H9 (cell line): ENCODE measurements around the gene KLHL18. TPM values are rescaled to one million over a fixed set of nuclear protein-coding genes. Genes with fewer than 3 reads are reported as not detected.

Experiments
- DNase-seq: peaks from one replicate; pipeline ENCODE4 v3.0.0-alpha.2; 2017
- H2AFZ ChIP-seq: one replicate; pipeline ENCODE4 v1.6.1; 2013; ENCODE audit warnings: mild to moderate bottlenecking, low read length, control low read depth, moderate library complexity
- H2AK5ac ChIP-seq: 2 replicates; pipeline ENCODE4 v1.6.1; 2013; ENCODE audit warnings: low read length, control low read depth, mixed read lengths; ENCODE audit not compliant: insufficient read length
- H2BK120ac ChIP-seq: one replicate; pipeline ENCODE4 v1.6.1; 2013; ENCODE audit warnings: low read depth, mild to moderate bottlenecking, low read length, control low read depth, inconsistent platforms; ENCODE audit not compliant: poor library complexity, severe bottlenecking
- H2BK12ac ChIP-seq: 2 replicates; pipeline ENCODE4 v1.6.1; 2013; ENCODE audit warnings: low read length, control low read depth, mixed read lengths, low read depth; ENCODE audit not compliant: insufficient read length
- H2BK15ac ChIP-seq: 2 replicates; pipeline ENCODE4 v1.6.1; 2013; ENCODE audit warnings: low read depth, low read length, control low read depth
- H2BK20ac ChIP-seq: one replicate; pipeline ENCODE4 v1.6.1; 2013; ENCODE audit warnings: low read depth, mild to moderate bottlenecking, low read length, control low read depth, inconsistent platforms; ENCODE audit not compliant: poor library complexity, severe bottlenecking
- H2BK5ac ChIP-seq: 2 replicates; pipeline ENCODE4 v1.6.1; 2013; ENCODE audit warnings: low read length, control low read depth, mixed read lengths; ENCODE audit not compliant: insufficient read length
- H3K14ac ChIP-seq: 2 replicates; pipeline ENCODE4 v1.6.1; 2013; ENCODE audit warnings: low read length, control low read depth; ENCODE audit not compliant: insufficient read depth
- H3K18ac ChIP-seq: 2 replicates; pipeline ENCODE4 v1.6.1; 2013; ENCODE audit warnings: low read depth, mild to moderate bottlenecking, mixed read lengths, low read length, control low read depth; ENCODE audit not compliant: insufficient read length
- H3K23ac ChIP-seq: 2 replicates; pipeline ENCODE4 v1.6.1; 2013; ENCODE audit warnings: low read length, control low read depth, mixed read lengths, low read depth; ENCODE audit not compliant: insufficient read length
- H3K23me2 ChIP-seq: 2 replicates; pipeline ENCODE4 v1.6.1; 2013; ENCODE audit warnings: low read depth, mild to moderate bottlenecking, mixed read lengths, low read length, control low read depth; ENCODE audit not compliant: insufficient read length, poor library complexity, severe bottlenecking
- H3K27ac ChIP-seq: 2 replicates; pipeline ENCODE4 v1.5.1; 2013; ENCODE audit warnings: low read length, control low read depth, mixed read lengths, low read depth; ENCODE audit not compliant: insufficient read length
- H3K27me3 ChIP-seq: 2 replicates; pipeline ENCODE4 v1.6.1; 2013; ENCODE audit warnings: low read length, control low read depth, inconsistent platforms; ENCODE audit not compliant: insufficient read depth
- H3K4ac ChIP-seq: 2 replicates; pipeline ENCODE4 v1.6.1; 2013; ENCODE audit warnings: low read depth, mild to moderate bottlenecking, control low read depth, inconsistent platforms, low read length, moderate library complexity
- H3K4me1 ChIP-seq: 2 replicates; pipeline ENCODE4 v1.6.1; 2013; ENCODE audit warnings: low read length, control low read depth, inconsistent platforms; ENCODE audit not compliant: insufficient read depth
- H3K4me2 ChIP-seq: 2 replicates; pipeline ENCODE4 v1.6.1; 2013; ENCODE audit warnings: low read length, control low read depth, mixed read lengths; ENCODE audit not compliant: insufficient read length, insufficient read depth
- H3K56ac ChIP-seq: 2 replicates; pipeline ENCODE4 v1.6.1; 2013; ENCODE audit warnings: low read depth, mild to moderate bottlenecking, mixed read lengths, low read length, control low read depth; ENCODE audit not compliant: insufficient read length
- H3K79me1 ChIP-seq: 2 replicates; pipeline ENCODE4 v1.6.1; 2013; ENCODE audit warnings: low read depth, mild to moderate bottlenecking, moderate library complexity, low read length, control low read depth, inconsistent platforms; ENCODE audit not compliant: insufficient read depth, poor library complexity, severe bottlenecking
- H3K79me2 ChIP-seq: 2 replicates; pipeline ENCODE4 v1.6.1; 2013; ENCODE audit warnings: low read length, control low read depth, inconsistent platforms; ENCODE audit not compliant: insufficient read depth
- H3K9ac ChIP-seq: 2 replicates; pipeline ENCODE4 v1.6.1; 2013; ENCODE audit warnings: low read length, control low read depth, mixed read lengths; ENCODE audit not compliant: insufficient read length; ENCODE audit errors: extremely low read depth
- H3K9me3 ChIP-seq: one replicate; pipeline ENCODE4 v1.6.1; 2013; ENCODE audit warnings: low read depth, low read length, inconsistent platforms; ENCODE audit not compliant: control insufficient read depth
- H3T11ph ChIP-seq: one replicate; pipeline ENCODE4 v1.6.1; 2013; ENCODE audit warnings: mild to moderate bottlenecking, low read length, control low read depth, inconsistent platforms
- H4K20me1 ChIP-seq: one replicate; pipeline ENCODE4 v1.6.1; 2013; ENCODE audit not compliant: control insufficient read depth, insufficient read length, insufficient read depth
- H4K5ac ChIP-seq: 2 replicates; pipeline ENCODE4 v1.6.1; 2013; ENCODE audit warnings: low read depth, mild to moderate bottlenecking, mixed read lengths, low read length, control low read depth; ENCODE audit not compliant: insufficient read length
- H4K8ac ChIP-seq: replicated peaks from 2 replicates; pipeline ENCODE4 v1.6.1; 2013; ENCODE audit warnings: low read length, control low read depth, mixed read lengths, low read depth; ENCODE audit not compliant: insufficient read length
- H4K91ac ChIP-seq: 2 replicates; pipeline ENCODE4 v1.6.1; 2013; ENCODE audit warnings: low read depth, mild to moderate bottlenecking, moderate library complexity, mixed read lengths, low read length, control low read depth; ENCODE audit not compliant: insufficient read length
- H3K27ac Mint-ChIP-seq, 3 experiments: 2 replicates in 2 of 3; 3 replicates in 1 of 3; pipeline ENCODE4 v1.8.0; 2020 to 2021; ENCODE audit warnings: mixed read lengths in 3 of 3, mild to moderate bottlenecking in 1 of 3, moderate library complexity in 1 of 3
- H3K27me3 Mint-ChIP-seq: 2 replicates; pipeline ENCODE4 v1.8.0; 2021; ENCODE audit warnings: low read depth, mild to moderate bottlenecking, moderate library complexity, mixed read lengths
- H3K36me3 Mint-ChIP-seq, 3 experiments: 2 replicates in 2 of 3; 3 replicates in 1 of 3; pipeline ENCODE4 v1.8.0; 2020 to 2021; ENCODE audit warnings: low read depth in 3 of 3, mixed read lengths in 3 of 3; ENCODE audit not compliant: insufficient read depth in 1 of 3
- H3K4me1 Mint-ChIP-seq, 2 experiments: 2 replicates each; pipeline ENCODE4 v1.8.0; 2020; ENCODE audit warnings: mixed read lengths in 2 of 2
- H3K4me3 Mint-ChIP-seq, 2 experiments: 2 replicates in 1 of 2; 3 replicates in 1 of 2; pipeline ENCODE4 v1.8.0; 2020 to 2021; ENCODE audit warnings: mild to moderate bottlenecking in 2 of 2, mixed read lengths in 2 of 2, moderate library complexity in 1 of 2
- H3K9me3 Mint-ChIP-seq, 2 experiments: 2 replicates in 1 of 2; 3 replicates in 1 of 2; pipeline ENCODE4 v1.8.0; 2020; ENCODE audit warnings: mild to moderate bottlenecking in 2 of 2, mixed read lengths in 2 of 2, moderate library complexity in 1 of 2
- CTCF ChIP-seq: fragments of 200-600 bp; sonication (generic); conservative IDR thresholded peaks from 3 replicates; pipeline ENCODE4 v1.8.0; 2021; ENCODE audit warnings: antibody characterized with exemption, mild to moderate bottlenecking
- whole genome bisulfite sequencing: extraction: QIAGEN DNeasy Blood & Tissue Kit; methylation state at CpG from one replicate; pipeline ENCODE4 v1.1.7; 2013; ENCODE audit warnings: missing lambda C conversion rate, low lambda C conversion rate, mixed read lengths; ENCODE audit not compliant: insufficient read length; ENCODE audit errors: extremely low coverage; 5-methylcytosine and 5-hydroxymethylcytosine counted together
- total RNA-seq: library from RNA; stranded (reverse); gene quantifications from 2 replicates; pipeline ENCODE4 v1.2.1, GENCODE V29; 2021

The KLHL18 gene
- total RNA-seq, 1 experiment from 2014 or later = 55.3 TPM

DNA sequence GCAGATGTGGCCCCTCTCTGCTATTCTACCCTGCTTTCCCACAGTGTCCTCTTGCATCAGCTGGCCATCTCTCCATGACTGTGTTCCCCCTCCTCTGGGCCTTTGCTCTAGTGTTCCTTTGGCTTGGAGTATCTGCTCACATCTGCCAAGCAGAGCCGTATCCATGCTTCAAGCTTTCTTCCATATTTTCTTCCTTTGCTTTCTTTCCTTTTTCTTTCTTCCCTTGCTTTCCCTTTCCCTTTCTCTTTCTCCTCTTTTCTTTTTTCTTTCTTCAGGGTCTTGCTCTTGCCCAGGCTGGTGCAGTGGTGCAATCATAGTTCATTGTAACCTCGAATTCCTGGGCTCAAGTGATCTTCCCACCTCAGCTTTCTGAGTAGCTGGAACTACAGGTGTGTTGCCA is 12.6 kb downstream of the KLHL18 start:
- Histone ChIP-seq H3K4me2 (no peak overlapping the region), H2BK5ac (no peak overlapping the region), H2BK120ac (no peak overlapping the region), H3K9ac (no peak overlapping the region), H4K8ac (no peak overlapping the region), H3K9me3 (no peaks in the 10 kb centered on the region), H2AK5ac (no peak overlapping the region), H2AFZ (no peak overlapping the region), H3T11ph (no peak overlapping the region), H3K23ac (no peak overlapping the region), H3K56ac (no peak overlapping the region), H3K23me2 (no peaks in the 10 kb centered on the region), H4K5ac (no peak overlapping the region), H2BK12ac (no peak overlapping the region), H2BK20ac (no peak overlapping the region), H3K18ac (no peak overlapping the region), H3K79me1 (peaks cover 7% of the 10 kb centered on the region), H3K4me1 (0 out of 2 replicates have a peak, but pooled peaks cover 2% of the 10 kb centered on the region), H3K27ac (no peak overlapping the region), H3K27me3 (no peaks in the 10 kb centered on the region), H2BK15ac (no peak overlapping the region), H3K14ac (no peak overlapping the region), H3K4ac (no peak overlapping the region), H4K20me1 (no peaks in the 10 kb centered on the region), H4K91ac (no peak overlapping the region), H3K79me2 (no peaks in the 10 kb centered on the region; the same call in 1 of the 2 replicates)
- H3K9me3 Mint-ChIP-seq = no peaks in the 10 kb centered on the region
- peaks cover 16 to 25% of the 10 kb centered on the region in 2 experiments for H3K4me1 Mint-ChIP-seq
- no peak for DNase-seq
- no CpG with 5 or more reads among the region's 2 CpGs for WGBS
- peaks cover 4 to 7% (median 5%) of the 10 kb centered on the region in 3 experiments; a peak in 6 of 7 replicates for H3K36me3 Mint-ChIP-seq
- H3K4me3 Mint-ChIP-seq = no peak overlapping the region
- peak overlapping the region; percentile 19 to 60 (median 36); a peak in 4 of 7 replicates for H3K27ac Mint-ChIP-seq
- TF ChIP-seq CTCF = no peak
- H3K27me3 Mint-ChIP-seq = no peaks in the 10 kb centered on the region
